NCI-H748 treated with DMSO at 0.1 percent for 48 hours (cell line): ENCODE results near the gene WBP1L.
"Not testable (repeated sequence)": the region's sequence is repeated elsewhere in the genome, so short reads cannot be mapped to it uniquely, and the experiment has no call there.

ENCODE experiments used
- DNase-seq: peaks from one replicate; lab custom pipeline; 2025; lab: John Stamatoyannopoulos, UW

The WBP1L gene

GRCh38 chr10:102843139-102843538, 99.4 kb downstream of the WBP1L start:
- DNase-seq, result not testable (repeated sequence)

GRCh38 chr10:102844190-102844776, 100.5 kb downstream of the WBP1L start:
- not testable (repeated sequence) for DNase-seq

GRCh38 chr10:102845352-102845902, 101.7 kb downstream of the WBP1L start:
- no peak for DNase-seq

GRCh38 chr10:102850025-102850518, 106.3 kb downstream of the WBP1L start:
- DNase-seq, result no peak

GRCh38 chr10:102853237-102853636, 109.5 kb downstream of the WBP1L start:
- DNase-seq, result not testable (repeated sequence)

- DNase-seq, result not testable (repeated sequence)
Observed at GRCh38 chr10:102855731-102856436, 112.1 kb downstream of the WBP1L start.

GRCh38 chr10:102856758-102857424, 113.1 kb downstream of the WBP1L start:
- DNase-seq, result no peak

- DNase-seq, result no peak
Observed at GRCh38 chr10:102859911-102860310, 116.2 kb downstream of the WBP1L start.

- DNase-seq, result no peak
Observed at GRCh38 chr10:102863660-102864059, 119.9 kb downstream of the WBP1L start.

GRCh38 chr10:102865620-102866019, 121.9 kb downstream of the WBP1L start:
- no peak for DNase-seq
